Breast epithelium (tissue), 4 donors: ENCODE results near the gene SEC14L1. TPM values are rescaled to one million over a fixed set of nuclear protein-coding genes. Genes with fewer than 3 reads are reported as not detected.
A peak's percentile ranks its signal among the peaks of the same experiment; 100 is the strongest.
"Not testable (repeated sequence)": the region's sequence is repeated elsewhere in the genome, so short reads cannot be mapped to it uniquely, and the experiment has no call there.

Experiments
- DNase-seq, 2 donors: peaks; one replicate each; pipeline ENCODE4 v3.0.0-alpha.2; 2019; ENCODE audit warnings: low spot score in 2 of 2
- H3K27ac ChIP-seq, 2 donors: fragments of 200-600 bp; sonication (generic) in 1 of 2; one replicate each; pipeline ENCODE4 v1.5.1; 2016 to 2019; ENCODE audit warnings: mild to moderate bottlenecking in 1 of 2
- H3K27me3 ChIP-seq, 2 donors: fragments of 200-600 bp; sonication (generic) in 1 of 2; one replicate each; pipeline versions ENCODE4 v1.5.1 to v1.6.0; 2017 to 2019; ENCODE audit warnings: control low read depth in 1 of 2, mild to moderate bottlenecking in 1 of 2
- H3K36me3 ChIP-seq: fragments of 200-600 bp; one replicate; pipeline ENCODE4 v1.5.1; 2019
- H3K4me1 ChIP-seq, 2 donors: fragments of 200-600 bp; sonication (generic); one replicate each; pipeline ENCODE4 v1.5.1; 2016 to 2019; ENCODE audit warnings: control low read depth in 1 of 2
- H3K4me3 ChIP-seq, 3 donors: fragments of 200-600 bp; sonication (generic); 1 replicate in 2 of 3; 2 replicates in 1 of 3; pipeline ENCODE4 v1.5.1; 2016 to 2019; ENCODE audit warnings: mild to moderate bottlenecking in 3 of 3, moderate library complexity in 2 of 3
- H3K9me3 ChIP-seq, 2 donors: fragments of 200-600 bp; sonication (generic) in 1 of 2; one replicate each; pipeline ENCODE4 v1.5.1; 2016 to 2019; ENCODE audit warnings: control low read depth in 1 of 2
- POLR2A ChIP-seq: fragments of 450-650 bp; IDR thresholded peaks from one replicate; pipeline ENCODE4 v1.6.1; 2016; ENCODE audit warnings: antibody characterized with exemption, mild to moderate bottlenecking, moderate library complexity
- POLR2AphosphoS5 ChIP-seq, 3 donors: sonication (generic); formaldehyde crosslinking; IDR thresholded peaks; one replicate each; pipeline ENCODE4 v1.6.1; 2017; ENCODE audit warnings: antibody characterized with exemption in 3 of 3
- intact Hi-C: fragments of 100-400 bp; cut with DNase I; formaldehyde crosslinking; loops from one replicate; pipeline ENCODE4 v1.15.1; 2023; ENCODE audit warnings: low total_unique reads
- total RNA-seq, 3 donors: library from RNA; depleted of rRNA; stranded (reverse); fragments of >200 nt; gene quantifications; one replicate each; pipeline ENCODE4 v1.1.0, GENCODE V29; 2016
- TF ChIP-seq, protein P1 (sequence below), 3 donors: fragments of 450-650 bp; IDR thresholded peaks; one replicate each; pipeline ENCODE4 v1.5.1; 2016 to 2017; ENCODE audit warnings: antibody characterized with exemption in 3 of 3, mild to moderate bottlenecking in 3 of 3, moderate library complexity in 3 of 3

SEC14L1 gene
- total RNA-seq, 3 donors from 2014 or later: 52.2 to 106 (median 59.6) TPM

- Histone ChIP-seq H3K27me3 (no peaks in the 10 kb centered on the region), H3K4me1 (no peaks in the 10 kb centered on the region), H3K9me3 (no peaks in the 10 kb centered on the region), H3K27ac (no peak overlapping the region), H3K36me3 (no peaks in the 10 kb centered on the region), H3K4me3 (no peak overlapping the region)
- no peak for DNase-seq
- no peak for TF ChIP-seq POLR2AphosphoS5 (IDR thresholded peaks at IDR 0.05)
- TF ChIP-seq, protein P1, sequence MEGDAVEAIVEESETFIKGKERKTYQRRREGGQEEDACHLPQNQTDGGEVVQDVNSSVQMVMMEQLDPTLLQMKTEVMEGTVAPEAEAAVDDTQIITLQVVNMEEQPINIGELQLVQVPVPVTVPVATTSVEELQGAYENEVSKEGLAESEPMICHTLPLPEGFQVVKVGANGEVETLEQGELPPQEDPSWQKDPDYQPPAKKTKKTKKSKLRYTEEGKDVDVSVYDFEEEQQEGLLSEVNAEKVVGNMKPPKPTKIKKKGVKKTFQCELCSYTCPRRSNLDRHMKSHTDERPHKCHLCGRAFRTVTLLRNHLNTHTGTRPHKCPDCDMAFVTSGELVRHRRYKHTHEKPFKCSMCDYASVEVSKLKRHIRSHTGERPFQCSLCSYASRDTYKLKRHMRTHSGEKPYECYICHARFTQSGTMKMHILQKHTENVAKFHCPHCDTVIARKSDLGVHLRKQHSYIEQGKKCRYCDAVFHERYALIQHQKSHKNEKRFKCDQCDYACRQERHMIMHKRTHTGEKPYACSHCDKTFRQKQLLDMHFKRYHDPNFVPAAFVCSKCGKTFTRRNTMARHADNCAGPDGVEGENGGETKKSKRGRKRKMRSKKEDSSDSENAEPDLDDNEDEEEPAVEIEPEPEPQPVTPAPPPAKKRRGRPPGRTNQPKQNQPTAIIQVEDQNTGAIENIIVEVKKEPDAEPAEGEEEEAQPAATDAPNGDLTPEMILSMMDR (IDR thresholded peaks at IDR 0.05): no peak
- TF ChIP-seq POLR2A: no peak
- intact Hi-C loops: no loop called here
Observed at GRCh38 chr17:77106874-77107358, 33.9 kb upstream of the SEC14L1 start.

- no peaks in the 10 kb centered on the region for H3K4me1 ChIP-seq
- no peak overlapping the region for H3K4me3 ChIP-seq
- no peaks in the 10 kb centered on the region for H3K36me3 ChIP-seq
- DNase-seq: no peak
- intact Hi-C loops: no loop called here
- H3K27ac ChIP-seq: peak overlapping the region; percentile 38 to 87
- H3K27me3 ChIP-seq: no peaks in the 10 kb centered on the region
- H3K9me3 ChIP-seq: no peaks in the 10 kb centered on the region
- TF ChIP-seq, protein P1 (IDR thresholded peaks at IDR 0.05): no peak
- TF ChIP-seq POLR2AphosphoS5 (IDR thresholded peaks at IDR 0.05) (no peak), POLR2A (no peak)
Observed at GRCh38 chr17:77107506-77108433, 33.0 kb upstream of the SEC14L1 start.

DNA sequence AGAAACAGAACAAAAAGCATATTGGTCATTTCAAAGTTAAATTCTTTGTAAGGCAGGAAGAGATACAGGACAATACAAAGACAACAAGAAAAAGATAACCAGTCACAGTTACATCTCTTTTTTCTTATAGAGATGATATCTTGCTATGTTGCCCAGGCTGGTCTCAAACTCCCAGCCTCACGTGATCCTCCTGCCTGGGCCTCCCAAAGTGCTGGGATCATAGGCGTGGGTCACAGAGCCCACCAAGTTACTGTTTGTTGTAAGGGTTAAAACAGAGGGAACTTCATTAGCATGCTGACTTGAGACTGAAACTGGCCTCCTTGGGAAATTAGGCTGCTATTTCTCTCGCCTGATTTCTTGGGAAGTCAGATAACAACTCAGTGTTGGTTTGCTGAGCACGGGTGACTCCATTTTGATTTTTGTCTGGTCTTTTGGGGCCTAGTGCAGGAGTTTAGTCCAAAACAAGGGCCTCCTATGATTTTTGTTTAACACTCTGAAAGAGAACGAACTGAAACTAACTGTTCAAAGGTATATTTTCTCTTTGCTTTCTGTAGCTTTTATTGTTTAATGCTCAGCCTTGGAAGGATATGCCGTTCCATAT, 31.5 kb upstream of the SEC14L1 start:
- Histone ChIP-seq H3K9me3 (no peaks in the 10 kb centered on the region), H3K27ac (peak overlapping the region; percentile 75 to 87), H3K4me3 (no peak overlapping the region), H3K4me1 (no peaks in the 10 kb centered on the region), H3K36me3 (no peaks in the 10 kb centered on the region), H3K27me3 (no peaks in the 10 kb centered on the region)
- TF ChIP-seq, protein P1 (IDR thresholded peaks at IDR 0.05): no peak
- TF ChIP-seq POLR2AphosphoS5 (IDR thresholded peaks at IDR 0.05): no peak
- no peak for TF ChIP-seq POLR2A
- intact Hi-C loops: no loop called here
- DNase-seq: no peak

- Histone ChIP-seq H3K4me1 (no peaks in the 10 kb centered on the region), H3K27ac (peak overlapping the region; percentile 75 to 87), H3K9me3 (no peaks in the 10 kb centered on the region), H3K36me3 (no peaks in the 10 kb centered on the region), H3K27me3 (no peaks in the 10 kb centered on the region), H3K4me3 (peak overlapping the region in 1 of 3 donors; percentile 23)
- peak in 1 of 2 donors; percentile 55 for DNase-seq
- intact Hi-C loops: no loop called here
- TF ChIP-seq, protein P1 (IDR thresholded peaks at IDR 0.05): no peak
- TF ChIP-seq POLR2AphosphoS5 (IDR thresholded peaks at IDR 0.05): peak in 2 of 3 donors; percentile 53 to 74
Observed at GRCh38 chr17:77109764-77110359, 30.9 kb upstream of the SEC14L1 start.

DNA sequence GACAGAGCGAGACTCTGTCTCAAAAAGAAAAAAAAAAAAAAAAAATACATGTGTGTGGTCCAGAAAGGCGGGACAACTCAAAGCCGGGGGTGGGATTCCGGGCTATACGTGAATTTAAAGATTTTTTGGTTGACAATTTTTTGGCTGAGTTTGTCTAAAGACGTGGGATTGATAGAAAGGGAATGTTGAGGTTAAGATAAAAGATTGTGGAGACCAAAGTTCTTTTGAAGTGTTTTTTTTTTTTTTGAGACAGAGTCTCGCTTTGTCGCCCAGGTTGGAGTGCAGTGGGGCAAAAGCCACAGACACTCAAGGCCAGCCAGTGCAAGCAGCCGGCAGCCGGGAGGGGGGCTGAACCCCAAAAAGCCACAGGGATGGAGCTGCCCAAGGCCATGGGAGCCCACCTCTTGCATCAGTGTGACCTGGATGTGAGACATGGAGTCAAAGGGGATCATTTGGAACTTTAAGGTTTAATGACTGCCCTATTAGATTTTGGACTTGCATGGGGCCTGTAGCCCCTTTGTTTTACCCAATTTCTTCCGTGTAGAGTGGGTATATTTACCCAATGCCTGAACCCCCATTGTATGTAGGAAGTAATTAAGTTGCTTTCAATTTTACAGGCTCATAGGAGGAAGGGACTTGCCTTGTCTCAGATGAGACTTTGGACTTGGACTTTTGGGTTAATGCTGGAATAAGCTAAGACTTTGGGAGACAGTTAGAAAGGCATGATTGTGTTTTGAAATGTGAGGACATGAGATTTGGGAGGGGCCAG, 29.4 kb upstream of the SEC14L1 start:
- H3K9me3 ChIP-seq, H3K4me1 ChIP-seq, H3K36me3 ChIP-seq, DNase-seq, H3K4me3 ChIP-seq, H3K27me3 ChIP-seq, intact Hi-C loops: not testable (repeated sequence)
- H3K27ac ChIP-seq: peak overlapping the region; percentile 41 to 48
